ENCODE data around the gene CDH4.

Gene CDH4

GRCh38 chr20:61300293-61300692 is 48.2 kb downstream of the CDH4 start (continued):
- TF ChIP-seq ZBTB49 (tag by site-specific recombination; IDR thresholded peaks at IDR 0.05; ENCODE audit: low read depth): no peak
- TF ChIP-seq TCF7L2 (IDR thresholded peaks at IDR 0.05; ENCODE audit: borderline replicate concordance, low read depth, low read length): no peak
- TF ChIP-seq ZNF354C (tag by site-specific recombination; IDR thresholded peaks at IDR 0.05; ENCODE audit: borderline replicate concordance, low read depth): no peak
- no peak for TF ChIP-seq ZNF776 (tag by site-specific recombination; IDR thresholded peaks at IDR 0.05; ENCODE audit: borderline replicate concordance)
- TF ChIP-seq KLF8 (tag by site-specific recombination; IDR thresholded peaks at IDR 0.05): no peak
- TF ChIP-seq ZNF747 (tag by site-specific recombination; IDR thresholded peaks at IDR 0.05): no peak
- no peak for TF ChIP-seq ZNF530 (tag by site-specific recombination; IDR thresholded peaks at IDR 0.05; ENCODE audit: low read depth)
- TF ChIP-seq ZFP69B (tag by site-specific recombination; IDR thresholded peaks at IDR 0.05): no peak
- TF ChIP-seq GLI4 (tag by site-specific recombination; IDR thresholded peaks at IDR 0.05): no peak
- TF ChIP-seq ZNF391 (tag by site-specific recombination; IDR thresholded peaks at IDR 0.05; ENCODE audit: borderline replicate concordance, low read depth): no peak
- no peak for TF ChIP-seq ZNF548 (tag by site-specific recombination; IDR thresholded peaks at IDR 0.05)

GRCh38 chr20:61300709-61301108 is 48.6 kb downstream of the CDH4 start:
- Histone ChIP-seq H3K36me3 (ENCODE audit: control insufficient read depth in 2 of 2, insufficient read depth in 1 of 2, low read length in 2 of 2) (no peaks in the 10 kb centered on the region), H3K27ac (ENCODE audit: extremely low read depth, low read depth, low read length) (no peak overlapping the region), H3K9me3 (ENCODE audit: control insufficient read depth, insufficient read depth, low read depth, low read length) (no peaks in the 10 kb centered on the region), H3K4me3 (ENCODE audit: low read depth, low read length) (no peak overlapping the region), H3K4me1 (ENCODE audit: control insufficient read depth, insufficient read depth, low read length) (no peaks in the 10 kb centered on the region)
- ChIA-PET CTCF (interaction anchor here (0.7 kb wide), 1 partner anchor 650 kb away, joined by 3 read pairs; no protein-coding TSS in a partner anchor), POLR2A (no interaction called here)
- TF ChIP-seq ZNF169 (tag by site-specific recombination; IDR thresholded peaks at IDR 0.05): no peak
- no peak for TF ChIP-seq ZNF747 (tag by site-specific recombination; IDR thresholded peaks at IDR 0.05)
- no peak for TF ChIP-seq ZNF626 (tag by site-specific recombination; IDR thresholded peaks at IDR 0.05)
- TF ChIP-seq ZNF555 (tag by site-specific recombination; conservative IDR thresholded peaks at IDR 0.05): no peak
- TF ChIP-seq EGR2 (tag by site-specific recombination; IDR thresholded peaks at IDR 0.05; ENCODE audit: low read depth): peak; percentile 82
- no peak for TF ChIP-seq ZNF843 (tag by site-specific recombination; IDR thresholded peaks at IDR 0.05)
- no peak for TF ChIP-seq ZNF16 (tag by site-specific recombination; IDR thresholded peaks at IDR 0.05; ENCODE audit: low read depth)
- TF ChIP-seq ZNF514 (tag by site-specific recombination; IDR thresholded peaks at IDR 0.05): no peak
- TF ChIP-seq ZFHX2 (tag by site-specific recombination; conservative IDR thresholded peaks at IDR 0.05): peak; percentile 87
- no peak for TF ChIP-seq ZNF792 (tag by site-specific recombination; IDR thresholded peaks at IDR 0.05)
- TF ChIP-seq GLIS2 (tag by site-specific recombination; IDR thresholded peaks at IDR 0.05): no peak
- TF ChIP-seq ZBTB8A (tag by site-specific recombination; IDR thresholded peaks at IDR 0.05): no peak
- no peak for TF ChIP-seq ZEB2 (tag by site-specific recombination; IDR thresholded peaks at IDR 0.05)
- no peak for TF ChIP-seq ZNF658 (tag by site-specific recombination; IDR thresholded peaks at IDR 0.05)
- no peak for TF ChIP-seq ZNF114 (tag by site-specific recombination; IDR thresholded peaks at IDR 0.05)
